ENCODE measurements around the gene PHACTR3.

PHACTR3 gene

GRCh38 chr20:59822291-59823029, 218.1 kb downstream of the PHACTR3 start:
- DNase-seq: no peak

DNA sequence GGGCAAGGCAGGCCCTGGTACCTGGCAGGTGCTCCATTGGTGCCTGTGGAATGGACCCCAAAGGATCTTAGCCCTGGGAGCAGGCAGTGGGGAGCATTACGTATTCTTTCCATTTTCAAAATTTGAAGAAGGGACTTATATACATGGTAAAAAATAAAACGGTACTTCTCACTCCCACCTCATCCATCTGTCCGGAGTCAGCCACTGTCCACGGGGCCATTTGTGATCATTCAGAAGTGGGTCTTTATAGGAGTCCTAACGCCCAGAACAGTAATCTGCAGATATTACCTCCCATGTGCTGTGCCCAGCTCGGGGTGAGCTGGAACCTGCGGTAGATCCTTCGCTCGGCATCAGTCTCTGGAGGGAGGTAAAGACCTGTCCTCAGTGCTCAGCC, 218.7 kb downstream of the PHACTR3 start:
- no peak for DNase-seq

GRCh38 chr20:59823491-59824259, 219.3 kb downstream of the PHACTR3 start:
- DNase-seq: no peak

DNA sequence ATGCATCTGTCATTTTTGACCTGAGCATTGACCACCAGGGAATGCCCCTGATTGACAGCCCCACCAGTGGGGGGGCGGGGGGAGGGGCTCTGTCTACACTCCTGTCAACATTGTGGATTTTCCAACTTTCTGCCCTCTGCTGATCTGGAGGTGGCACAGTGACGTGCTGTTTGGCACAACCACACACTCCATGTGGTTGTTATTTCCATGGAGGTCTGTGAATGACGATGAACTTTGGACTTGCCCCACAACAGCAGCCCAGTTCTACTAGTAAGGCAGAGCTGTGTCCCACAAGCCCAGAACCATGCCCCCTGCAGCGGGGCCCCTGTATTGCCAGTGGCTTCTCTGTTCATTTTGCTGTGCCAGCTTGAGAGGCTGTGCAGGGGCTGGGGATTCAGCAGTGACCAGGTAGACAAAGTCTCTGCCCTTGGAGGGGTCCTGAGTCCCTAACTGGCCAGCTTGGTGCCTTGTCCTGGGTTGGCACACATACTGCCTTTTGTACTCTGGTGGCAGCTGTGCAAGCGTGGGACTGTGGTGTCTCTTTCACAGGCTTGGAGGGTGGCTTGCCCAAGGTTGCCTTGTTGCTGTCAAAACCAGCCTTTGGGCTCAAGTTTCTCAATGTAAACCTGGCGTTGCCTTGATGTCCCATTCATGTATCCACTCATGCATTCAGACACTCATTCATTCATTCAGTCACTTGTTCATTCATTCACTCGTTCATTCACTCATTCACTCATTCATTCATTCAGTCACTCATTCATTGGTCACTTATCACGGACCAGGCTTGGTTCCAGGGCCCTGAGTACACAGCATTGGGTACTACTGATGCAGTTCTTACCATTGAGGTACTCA, 220.6 kb downstream of the PHACTR3 start:
- no peak for DNase-seq

GRCh38 chr20:59825563-59825920, 221.2 kb downstream of the PHACTR3 start:
- no peak for DNase-seq

GRCh38 chr20:59825944-59826759, 221.8 kb downstream of the PHACTR3 start:
- DNase-seq: no peak

- no peak for DNase-seq
These were observed 223.1 kb downstream of the PHACTR3 start for GRCh38 chr20:59827138-59828056.

DNA sequence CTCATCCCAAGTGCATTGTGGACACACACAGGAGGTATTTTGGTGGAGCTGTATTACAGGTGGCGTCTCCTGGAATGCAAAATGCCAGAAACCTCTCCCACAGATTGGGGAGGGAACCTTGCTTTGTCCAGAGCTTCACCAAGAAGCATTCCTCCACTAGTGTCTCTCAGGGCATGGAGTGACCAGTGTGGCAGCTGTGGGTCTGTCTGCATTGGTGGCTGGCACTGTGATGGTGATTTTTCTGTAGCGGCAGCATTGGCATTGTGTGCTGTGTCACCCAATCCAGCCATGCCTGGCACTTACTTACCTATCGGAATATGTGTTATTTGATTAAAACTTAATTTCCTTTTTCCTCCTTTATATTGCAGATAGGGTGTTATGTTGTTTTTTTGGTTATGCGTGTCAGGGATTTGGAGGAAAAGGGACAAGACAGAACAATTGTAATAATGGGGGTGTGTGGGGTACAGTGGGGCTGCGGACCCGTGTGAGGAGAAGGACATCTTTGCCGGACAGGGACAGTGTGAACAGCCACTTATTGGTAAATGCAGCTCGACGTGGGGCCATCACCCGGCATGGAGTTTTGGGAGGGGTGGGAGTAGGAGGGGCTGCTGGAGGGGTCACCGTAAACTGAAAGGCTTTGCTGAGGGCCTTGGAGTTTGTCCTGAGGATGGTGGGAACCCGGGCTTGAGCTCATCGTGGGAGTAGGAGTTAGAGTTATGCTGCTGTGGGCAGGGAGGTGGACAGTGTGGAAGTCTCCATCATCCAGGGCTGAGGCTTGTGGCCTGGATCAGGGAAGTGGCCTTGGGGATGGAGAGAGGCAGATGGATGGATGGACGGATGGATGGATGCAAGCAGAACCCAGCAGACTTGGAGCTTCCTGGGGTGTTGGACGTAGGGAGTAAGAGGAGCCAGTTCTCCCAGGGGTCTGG, 224.0 kb downstream of the PHACTR3 start:
- no peak for DNase-seq

DNA sequence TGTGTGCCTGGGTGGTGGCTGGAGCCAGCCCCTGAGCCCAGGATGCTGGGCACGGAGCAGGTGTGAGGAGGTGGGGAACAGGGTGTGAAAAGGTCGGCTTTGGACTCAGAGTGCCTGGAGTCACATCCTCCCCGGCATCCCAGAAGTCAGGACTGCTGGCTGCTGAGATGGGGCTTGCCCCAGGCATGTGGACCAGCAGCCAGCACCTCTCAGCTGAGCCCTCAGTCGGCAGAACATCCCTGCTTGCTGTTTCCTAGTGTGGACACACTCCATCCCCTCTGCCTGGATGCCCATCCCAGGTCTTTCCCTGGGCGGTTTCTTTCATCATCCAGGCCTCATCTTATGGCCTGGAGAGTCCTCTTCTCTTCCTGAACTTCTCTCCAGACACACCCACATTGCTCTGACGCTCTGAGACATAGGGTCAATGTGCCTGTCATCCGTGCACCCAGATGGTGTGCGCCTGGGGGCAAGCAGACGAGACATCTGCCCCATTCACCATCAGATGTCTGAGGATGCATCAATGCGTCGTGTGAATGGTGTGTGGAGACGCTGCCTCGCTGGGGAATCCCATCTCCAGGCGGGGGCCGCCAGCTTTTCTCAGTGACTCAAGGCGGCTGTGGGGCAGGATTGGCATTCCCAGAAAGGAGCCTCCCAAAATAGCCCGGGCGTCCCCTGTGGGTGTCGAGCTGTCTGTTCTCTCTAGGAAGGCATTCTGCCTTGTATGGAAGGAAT, 224.9 kb downstream of the PHACTR3 start:
- no peak for DNase-seq

- DNase-seq: no peak
These were observed 225.7 kb downstream of the PHACTR3 start for GRCh38 chr20:59829786-59830664.

DNA sequence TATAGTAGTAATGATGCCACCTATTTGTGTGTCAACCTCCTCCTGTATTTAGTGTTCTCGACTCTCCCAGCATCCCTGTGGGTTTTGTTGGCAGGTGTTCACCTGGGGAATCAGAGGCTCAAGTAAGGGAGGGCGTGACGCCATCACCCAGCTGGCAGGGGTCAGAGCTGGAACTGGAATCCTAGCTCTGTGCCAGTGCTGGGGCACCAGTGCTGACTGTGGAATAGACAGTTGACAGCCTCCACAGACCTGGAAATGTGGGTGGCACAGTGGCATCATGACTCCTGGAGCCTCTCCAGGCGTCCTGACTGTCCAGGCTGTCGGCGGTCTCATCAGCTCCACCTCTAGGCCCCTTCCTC, 226.3 kb downstream of the PHACTR3 start:
- DNase-seq: no peak

DNA sequence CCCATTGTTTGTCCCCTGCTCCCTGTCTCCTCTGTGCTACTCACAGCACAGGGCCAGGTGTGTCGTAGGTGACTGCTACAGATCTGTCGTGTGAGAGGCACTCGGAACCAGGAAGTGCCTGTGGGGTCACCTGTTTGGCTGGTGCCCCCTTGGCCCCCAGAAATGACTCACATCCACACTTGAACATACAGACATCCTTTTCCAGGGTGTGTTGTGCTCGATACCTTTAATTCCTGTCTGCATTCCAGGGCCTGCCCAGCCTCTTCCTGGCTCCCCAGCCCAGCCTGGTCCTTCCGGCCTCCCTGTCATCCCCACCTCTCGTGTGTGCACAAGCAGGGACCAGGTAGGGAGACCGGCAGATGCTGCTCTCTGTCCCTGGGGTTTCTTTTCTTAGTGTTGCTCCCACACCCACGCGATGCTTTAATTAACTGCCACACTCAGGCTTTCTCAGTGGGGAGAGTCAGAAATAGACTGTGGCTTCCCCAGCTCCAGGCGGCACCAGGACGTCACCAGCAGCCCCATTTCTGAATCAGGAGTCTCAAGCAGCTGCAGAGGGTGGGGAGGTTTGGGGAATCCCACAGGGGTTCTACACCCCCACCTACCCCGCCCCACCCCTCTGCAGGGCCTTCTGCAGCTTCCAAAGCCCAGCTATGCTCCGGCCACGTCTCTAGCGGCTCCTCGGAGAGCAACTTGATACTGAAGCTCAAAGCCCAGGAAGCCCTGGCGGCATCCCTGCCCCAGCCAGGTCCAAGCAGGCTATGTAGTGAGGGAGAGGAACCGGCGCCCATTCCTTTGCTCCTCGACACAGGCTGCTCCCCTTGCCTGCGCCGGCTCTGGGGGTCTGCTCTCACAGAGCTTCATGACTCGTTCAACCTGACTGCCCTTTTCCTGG, 226.9 kb downstream of the PHACTR3 start:
- no peak for DNase-seq

DNA sequence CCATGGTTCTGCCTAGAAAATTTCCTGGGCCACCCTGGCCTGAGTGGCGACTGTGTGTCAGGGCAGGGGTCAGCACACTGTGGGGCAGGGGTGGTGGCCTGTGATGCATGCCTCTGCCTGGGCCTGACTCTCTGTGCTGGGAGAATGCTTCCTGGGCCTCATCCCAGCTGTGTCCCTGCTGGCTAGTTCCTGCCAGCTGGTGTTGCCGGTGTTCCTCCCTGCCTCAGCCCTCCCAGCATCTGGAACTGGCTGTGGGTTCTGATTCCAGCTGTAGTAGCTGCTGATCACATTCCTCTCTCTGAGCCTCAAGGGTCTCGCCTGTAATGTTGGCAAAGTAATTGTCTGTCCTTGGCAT, 227.6 kb downstream of the PHACTR3 start:
- DNase-seq: no peak

DNA sequence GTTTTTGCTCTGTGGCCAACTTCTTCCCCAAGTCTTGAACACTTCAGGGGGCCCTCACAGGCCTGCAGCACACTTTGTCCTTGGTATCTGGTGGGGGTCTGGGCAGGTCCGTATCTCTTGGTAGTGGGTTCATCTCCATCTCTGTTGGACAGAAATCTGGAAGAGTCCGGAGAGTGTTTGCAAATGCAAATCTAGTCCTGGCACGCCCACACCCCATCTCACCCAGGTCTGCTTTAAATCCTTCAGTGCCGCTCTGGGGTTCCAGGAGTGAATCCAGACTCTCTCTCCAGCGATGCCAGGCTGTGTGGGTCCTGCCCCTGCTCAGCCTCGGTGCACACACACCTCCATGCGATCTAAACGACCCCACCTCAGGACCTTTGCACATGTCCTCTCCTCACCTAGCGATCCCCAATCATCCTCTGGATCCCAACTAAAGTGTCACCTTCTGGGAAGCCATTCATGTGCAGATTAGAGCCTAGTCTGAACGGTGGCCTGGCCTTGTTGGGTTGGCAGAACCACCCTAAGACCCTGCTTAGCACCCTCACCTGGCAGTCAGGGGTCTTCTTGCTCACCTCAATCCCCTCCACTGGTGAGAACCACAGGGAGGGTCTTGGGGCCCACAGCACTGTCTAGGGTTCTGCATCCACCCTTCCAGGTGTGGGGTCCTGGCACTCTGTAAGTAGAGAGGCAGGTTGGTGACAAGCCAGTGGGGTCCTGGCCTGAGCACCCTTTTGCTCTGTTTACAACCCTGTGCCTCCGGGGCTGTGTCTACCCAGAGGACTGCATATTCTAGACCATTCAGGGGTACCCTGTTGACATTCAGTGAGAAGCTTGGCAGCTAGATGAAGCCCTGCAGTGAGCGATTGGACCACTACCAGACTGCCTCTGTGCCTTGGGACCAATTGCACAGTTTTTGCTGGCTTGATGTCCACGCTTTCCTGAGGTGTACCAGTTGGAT, 228.3 kb downstream of the PHACTR3 start:
- DNase-seq: no peak

- no peak for DNase-seq
These were observed 230.7 kb downstream of the PHACTR3 start for GRCh38 chr20:59835057-59835447.

Measured in NK-92 treated with Interleukin-12 subunit alpha and Interleukin-12 subunit beta, amount 100 ng/mL, for 24 hours (cell line).